Measurements from ENCODE around the gene OR56B1. TPM values are rescaled to one million over a fixed set of nuclear protein-coding genes. Genes with fewer than 3 reads are reported as not detected.

The OR56B1 gene
- total and polyA plus RNA-seq, 11 donors: 0.13 TPM; not detected in 10

GRCh38 chr11:5726351-5726750, 9.9 kb upstream of the OR56B1 start:
- intact Hi-C loops (cut with DNase I): no loop called here
- 90 to 100% (median 96%) methylated on average over 1 of the region's 1 CpG for WGBS, 4 donors

GRCh38 chr11:5727691-5728090, 8.6 kb upstream of the OR56B1 start:
- Histone ChIP-seq H3K27me3 (no peaks in the 10 kb centered on the region), H3K27ac (no peak overlapping the region), H3K4me3 (no peak overlapping the region), H3K36me3 (no peaks in the 10 kb centered on the region), H3K4me1 (no peaks in the 10 kb centered on the region), H3K9me3 (no peaks in the 10 kb centered on the region)
- 83 to 95% (median 88%) methylated on average over 1 of the region's 1 CpG for WGBS, 4 donors
- intact Hi-C loops (cut with DNase I): no loop called here
- DNase-seq: no peak
- no peak for ATAC-seq
- no peak for TF ChIP-seq POLR2A (IDR thresholded peaks at IDR 0.05)
- no peak for TF ChIP-seq CTCF (IDR thresholded peaks at IDR 0.05)

More at GRCh38 chr11:5726351-5726750, 9.9 kb upstream of the OR56B1 start:
- DNase-seq (no peak), ATAC-seq (no peak)
- Histone ChIP-seq H3K27ac (no peak overlapping the region), H3K9me3 (no peaks in the 10 kb centered on the region), H3K27me3 (no peaks in the 10 kb centered on the region), H3K4me1 (no peaks in the 10 kb centered on the region), H3K36me3 (no peaks in the 10 kb centered on the region), H3K4me3 (no peak overlapping the region)
- TF ChIP-seq POLR2A (IDR thresholded peaks at IDR 0.05) (no peak), CTCF (IDR thresholded peaks at IDR 0.05) (no peak)

GRCh38 chr11:5737091-5737490, 843 bp downstream of the OR56B1 start:
- Histone ChIP-seq H3K4me3 (no peak overlapping the region), H3K27me3 (no peaks in the 10 kb centered on the region), H3K4me1 (no peaks in the 10 kb centered on the region), H3K36me3 (no peaks in the 10 kb centered on the region), H3K27ac (no peak overlapping the region), H3K9me3 (peaks cover 0 to 14% (median 7%) of the 10 kb centered on the region in 12 donors)
- no peak for DNase-seq
- TF ChIP-seq CTCF (IDR thresholded peaks at IDR 0.05) (no peak), POLR2A (IDR thresholded peaks at IDR 0.05) (no peak)
- no peak for ATAC-seq
- intact Hi-C loops (cut with DNase I): no loop called here

GRCh38 chr11:5737670-5738392, 1.6 kb downstream of the OR56B1 start:
- TF ChIP-seq CTCF (IDR thresholded peaks at IDR 0.05) (no peak), POLR2A (IDR thresholded peaks at IDR 0.05) (no peak)
- DNase-seq: no peak
- WGBS, 4 donors: 66 to 89% (median 84%) methylated on average over 6 of the region's 6 CpGs
- Histone ChIP-seq H3K4me1 (no peaks in the 10 kb centered on the region), H3K36me3 (no peaks in the 10 kb centered on the region), H3K9me3 (peaks cover 0 to 21% (median 10%) of the 10 kb centered on the region in 12 donors), H3K4me3 (no peak overlapping the region), H3K27me3 (no peaks in the 10 kb centered on the region), H3K27ac (no peak overlapping the region)
- intact Hi-C loops (cut with DNase I): no loop called here
- ATAC-seq: no peak
